ENCODE measurements around the gene C19orf25.

- no peak for TF ChIP-seq CTCF (IDR thresholded peaks at IDR 0.05)
- TF ChIP-seq POLR2A (IDR thresholded peaks at IDR 0.05) = no peak
Measured at GRCh38 chr19:1433119-1434039, 45.6 kb downstream of the C19orf25 start.
